Fibroblast of mammary gland (primary cell): ENCODE data around the gene EZR.

Experiments used
- DNase-seq: peaks from one replicate; pipeline ENCODE4 v3.0.0-alpha.2; 2010; ENCODE audit warnings: low read depth
- H3K4me3 ChIP-seq: 2 replicates; pipeline ENCODE4 v1.5.1; 2011; ENCODE audit warnings: low read depth, mild to moderate bottlenecking, low read length, moderate library complexity; ENCODE audit not compliant: control insufficient read depth
- CTCF ChIP-seq: conservative IDR thresholded peaks from 2 replicates; pipeline ENCODE4 v1.5.1; 2011; ENCODE audit warnings: low read depth, low read length, inconsistent platforms; ENCODE audit not compliant: control insufficient read depth, insufficient read depth

Gene EZR

GRCh38 chr6:158850807-158851115 is 31.6 kb upstream of the EZR start:
- H3K4me3 ChIP-seq, result no peak overlapping the region
- TF ChIP-seq CTCF, result no peak
- DNase-seq, result peak; percentile 47

- H3K4me3 ChIP-seq, result no peak overlapping the region
- no peak for TF ChIP-seq CTCF
- peak; percentile 95 for DNase-seq
Observed at GRCh38 chr6:158849899-158850806, 31.0 kb upstream of the EZR start.

GRCh38 chr6:158848490-158848895 is 29.3 kb upstream of the EZR start:
- H3K4me3 ChIP-seq, result no peak overlapping the region
- no peak for DNase-seq
- no peak for TF ChIP-seq CTCF

- H3K4me3 ChIP-seq, result no peak overlapping the region
- DNase-seq, result no peak
- TF ChIP-seq CTCF, result no peak
Observed at GRCh38 chr6:158847786-158848185, 28.6 kb upstream of the EZR start.

- DNase-seq, result no peak
- H3K4me3 ChIP-seq, result no peak overlapping the region
- no peak for TF ChIP-seq CTCF
Observed at GRCh38 chr6:158847012-158847529, 27.9 kb upstream of the EZR start.

GRCh38 chr6:158843751-158844683 is 24.8 kb upstream of the EZR start:
- no peak overlapping the region for H3K4me3 ChIP-seq
- TF ChIP-seq CTCF, result no peak
- DNase-seq, result no peak
